NCI-H510A (cell line): Measurements from ENCODE around the gene HDAC4.

ENCODE experiments used
- DNase-seq: peaks from one replicate; lab custom pipeline; 2025; lab: John Stamatoyannopoulos, UW

HDAC4 gene

DNA sequence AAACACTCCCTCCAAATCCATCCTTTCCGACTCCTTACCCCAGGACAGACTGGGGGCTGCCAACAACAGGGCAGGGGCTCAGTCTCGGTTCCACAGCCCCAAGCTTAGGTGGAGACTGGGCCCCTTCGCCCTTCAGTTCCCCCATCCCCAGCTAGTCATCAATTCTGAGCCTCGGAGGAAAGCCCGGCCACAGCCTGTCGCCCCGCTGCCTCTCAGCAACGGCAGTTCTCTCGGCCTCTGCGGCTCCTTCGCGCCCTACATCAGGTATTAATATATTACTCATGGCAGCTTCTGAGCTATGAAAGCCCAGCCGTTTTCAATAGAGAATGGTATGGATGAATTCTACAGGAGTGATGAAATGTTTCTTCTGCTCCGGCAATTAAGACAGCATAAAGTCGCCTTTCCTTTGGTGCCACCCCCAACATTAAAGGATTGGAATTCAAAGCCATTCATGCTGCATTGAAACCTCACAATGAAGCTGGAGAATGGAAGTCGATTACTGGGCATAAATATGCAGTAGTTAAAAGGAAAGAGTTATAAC lies 2.8 kb downstream of the HDAC4 start:
- DNase-seq, result no peak

DNA sequence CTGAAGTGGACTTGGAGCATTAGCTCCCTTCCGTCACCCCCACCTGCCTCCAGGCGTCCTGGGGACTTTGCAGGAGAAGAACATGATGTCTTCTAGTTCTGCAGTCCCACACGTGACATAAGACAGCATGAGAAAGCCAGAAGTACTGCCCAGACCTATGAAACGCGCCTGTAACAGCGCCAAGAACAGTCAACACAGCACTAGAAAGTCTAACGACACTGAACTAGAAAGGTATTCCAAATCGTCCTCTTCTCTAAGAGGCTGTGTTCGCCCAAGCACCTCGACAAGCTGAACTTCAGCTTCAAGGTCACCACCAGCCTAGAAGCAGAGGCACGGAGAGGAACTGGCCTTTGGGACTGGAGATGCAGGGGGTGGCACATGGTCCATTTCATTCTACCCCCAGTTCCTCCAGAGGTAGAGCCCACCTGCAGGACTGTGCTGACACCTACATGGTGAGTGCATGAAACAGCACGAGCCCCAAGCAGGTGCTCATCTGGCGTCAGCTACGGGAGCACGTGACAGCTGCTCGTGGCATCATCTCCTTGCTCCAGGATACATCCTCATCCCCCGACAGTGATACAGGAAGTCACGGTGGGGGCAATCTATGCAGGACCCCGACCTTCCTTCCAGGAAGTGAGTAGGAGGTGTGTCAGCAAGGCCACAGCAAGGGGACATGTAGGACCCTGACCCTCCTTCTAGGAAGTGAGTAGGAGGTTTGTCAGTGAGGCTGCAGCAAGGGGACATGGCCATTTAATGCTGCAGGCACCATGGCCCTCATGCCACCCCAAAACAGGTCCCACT lies 3.7 kb downstream of the HDAC4 start:
- peak; percentile 27 for DNase-seq

DNA sequence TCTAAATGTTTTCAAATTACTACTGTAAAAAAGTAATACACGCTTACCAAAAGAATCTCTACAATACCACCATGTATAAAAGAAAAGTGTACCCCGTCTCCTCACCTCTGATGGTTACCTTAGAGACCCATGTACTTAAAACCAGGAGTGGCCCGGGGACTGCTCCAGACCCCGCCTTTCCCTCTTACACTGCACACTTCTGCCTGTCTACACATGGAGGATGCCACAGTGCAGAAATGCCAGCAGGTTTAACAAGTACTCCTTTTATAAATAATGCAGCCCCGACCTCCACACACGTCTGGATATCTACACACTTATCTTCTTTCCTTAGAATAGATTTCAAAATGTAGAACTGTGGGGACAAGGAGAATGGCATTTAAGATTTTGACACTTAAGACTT lies 5.3 kb downstream of the HDAC4 start:
- DNase-seq, result no peak

DNA sequence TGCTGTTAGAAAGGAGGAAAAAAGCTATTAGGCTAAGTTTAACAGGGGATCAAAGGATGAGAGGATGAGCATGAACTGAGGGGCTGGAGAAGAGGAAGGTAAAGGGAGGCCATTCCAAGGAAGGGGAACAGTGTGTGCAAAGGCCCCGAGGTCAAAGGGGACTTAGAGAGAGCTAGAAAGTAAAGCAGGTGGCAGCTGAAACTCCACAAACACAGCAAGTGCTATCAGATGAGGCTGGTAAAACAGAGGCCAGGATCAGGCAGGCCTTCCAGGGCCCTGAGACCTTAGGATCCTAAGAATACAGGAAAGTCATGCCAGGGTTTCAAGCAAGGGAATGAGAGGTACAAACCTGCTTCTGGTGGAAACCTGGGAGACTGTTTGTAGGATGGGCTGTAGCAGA lies 5.8 kb downstream of the HDAC4 start:
- DNase-seq, result no peak

DNA sequence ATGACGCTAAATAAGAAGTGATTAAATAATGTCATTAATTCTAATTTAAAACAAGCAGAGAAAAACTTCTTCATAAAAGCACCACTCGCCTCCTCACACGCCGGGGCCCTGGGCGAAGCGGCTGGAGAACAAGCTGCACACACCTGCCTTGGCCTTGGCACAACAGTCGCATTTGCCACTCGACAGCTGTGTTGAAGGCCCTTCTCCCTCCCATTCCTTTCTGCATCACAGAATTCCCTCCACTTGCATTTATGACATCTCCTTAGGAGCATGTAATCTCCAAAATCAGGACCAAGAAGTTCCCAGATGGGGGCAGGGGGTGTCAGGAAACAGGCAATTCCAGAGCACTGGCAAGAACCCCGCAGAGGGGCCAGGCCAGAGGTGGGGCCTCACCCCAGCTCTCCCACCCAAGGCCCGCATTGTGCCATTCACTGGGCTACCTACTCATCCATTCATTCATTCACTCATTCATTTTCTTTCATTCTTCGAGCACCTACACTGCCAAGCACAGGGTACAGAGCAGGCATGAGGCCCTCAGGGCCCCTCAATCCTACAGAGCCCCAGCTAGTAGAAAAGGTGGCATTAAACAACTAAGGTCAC lies 6.4 kb downstream of the HDAC4 start:
- DNase-seq, result peak; percentile 75

DNA sequence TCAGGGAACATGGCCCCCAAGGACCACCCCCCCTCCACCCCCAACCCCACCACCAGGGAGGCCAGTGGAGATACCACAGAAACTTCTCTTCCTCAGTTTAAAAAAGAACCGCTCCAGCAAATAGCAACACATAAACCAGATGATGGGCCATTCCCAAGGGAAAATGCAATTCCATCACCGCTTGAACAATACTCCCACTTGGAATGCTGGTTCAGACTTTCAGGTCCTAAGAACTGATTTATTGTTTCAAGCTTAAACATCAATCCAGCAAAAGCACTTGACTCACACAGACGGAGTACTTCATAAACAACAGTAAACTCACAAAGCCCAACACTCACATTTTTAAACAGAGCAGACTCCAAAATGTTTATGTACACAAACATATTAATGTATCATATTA lies 6.9 kb downstream of the HDAC4 start:
- DNase-seq, result no peak

DNA sequence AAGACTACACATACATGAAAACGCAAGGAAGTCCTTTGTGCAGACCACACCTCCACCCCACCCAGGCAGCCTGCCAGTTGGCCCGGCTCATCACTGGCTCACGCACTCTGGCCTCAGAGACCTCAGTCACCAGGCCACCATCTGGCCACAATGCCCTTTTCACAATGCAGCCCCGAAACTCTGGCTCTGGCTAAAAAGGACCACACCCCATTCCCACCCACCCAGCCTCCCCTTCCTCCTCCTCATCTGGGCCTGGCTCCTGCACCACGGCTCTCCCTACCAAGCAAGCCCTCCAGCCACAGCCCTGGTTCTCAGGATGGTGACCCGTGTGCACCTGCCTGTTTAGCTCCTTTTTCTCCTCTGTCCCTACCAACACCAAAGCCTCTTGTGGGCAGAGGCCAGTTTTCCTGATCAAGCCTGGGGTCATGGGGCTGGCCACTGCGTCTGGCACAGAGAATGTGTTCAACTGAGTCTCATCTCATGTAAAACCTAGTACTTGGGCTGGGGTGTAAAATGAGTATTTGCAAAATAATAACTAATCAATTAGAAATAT lies 7.4 kb downstream of the HDAC4 start:
- no peak for DNase-seq

DNA sequence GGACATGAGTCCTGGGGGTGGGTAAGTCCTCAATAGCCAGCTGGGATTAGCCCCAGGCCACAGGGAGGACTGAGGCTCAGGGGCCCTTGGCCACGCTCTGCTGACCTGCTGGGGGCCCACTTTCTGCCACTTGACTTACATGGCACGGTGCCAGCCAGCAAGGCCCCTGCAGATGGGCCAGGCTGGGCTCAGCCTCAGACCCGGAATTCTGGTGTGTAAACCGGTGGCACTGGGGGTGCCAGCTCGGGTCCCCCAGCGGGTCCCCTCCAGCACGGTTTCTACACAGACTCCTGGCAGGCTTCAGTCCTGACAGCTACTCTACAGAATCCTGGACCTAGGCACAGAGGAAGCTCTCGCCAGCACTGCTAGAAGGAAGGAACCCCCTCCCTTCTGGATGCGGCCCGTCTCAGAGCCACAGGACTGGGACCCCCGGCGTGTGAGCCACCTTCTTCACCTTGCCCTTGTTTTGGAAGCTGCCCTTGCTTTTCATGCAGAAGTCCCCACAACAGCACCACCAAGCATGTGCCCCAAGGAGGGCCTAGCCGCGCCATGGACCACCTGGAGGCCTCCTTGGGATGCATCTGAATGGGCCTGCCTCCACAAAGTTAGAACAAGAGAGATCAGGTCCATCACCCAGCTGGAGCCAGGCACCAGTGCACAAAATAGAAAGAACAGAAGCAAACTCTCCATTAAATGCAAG lies 8.0 kb downstream of the HDAC4 start:
- no peak for DNase-seq

DNA sequence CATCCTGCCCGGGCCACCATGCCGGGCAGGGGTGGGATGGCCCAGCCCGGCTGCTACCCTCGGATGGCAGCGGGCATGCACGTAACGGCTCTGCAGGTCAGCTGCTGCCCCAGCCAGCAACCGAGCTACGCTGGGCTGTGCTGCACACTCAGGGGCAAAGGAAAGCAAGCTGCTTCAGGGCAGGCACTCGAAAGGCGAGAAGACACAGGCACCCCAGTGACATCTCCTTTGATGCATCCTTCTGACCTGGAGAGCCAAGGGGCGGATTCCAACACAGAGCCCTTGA lies 8.8 kb downstream of the HDAC4 start:
- DNase-seq, result no peak

DNA sequence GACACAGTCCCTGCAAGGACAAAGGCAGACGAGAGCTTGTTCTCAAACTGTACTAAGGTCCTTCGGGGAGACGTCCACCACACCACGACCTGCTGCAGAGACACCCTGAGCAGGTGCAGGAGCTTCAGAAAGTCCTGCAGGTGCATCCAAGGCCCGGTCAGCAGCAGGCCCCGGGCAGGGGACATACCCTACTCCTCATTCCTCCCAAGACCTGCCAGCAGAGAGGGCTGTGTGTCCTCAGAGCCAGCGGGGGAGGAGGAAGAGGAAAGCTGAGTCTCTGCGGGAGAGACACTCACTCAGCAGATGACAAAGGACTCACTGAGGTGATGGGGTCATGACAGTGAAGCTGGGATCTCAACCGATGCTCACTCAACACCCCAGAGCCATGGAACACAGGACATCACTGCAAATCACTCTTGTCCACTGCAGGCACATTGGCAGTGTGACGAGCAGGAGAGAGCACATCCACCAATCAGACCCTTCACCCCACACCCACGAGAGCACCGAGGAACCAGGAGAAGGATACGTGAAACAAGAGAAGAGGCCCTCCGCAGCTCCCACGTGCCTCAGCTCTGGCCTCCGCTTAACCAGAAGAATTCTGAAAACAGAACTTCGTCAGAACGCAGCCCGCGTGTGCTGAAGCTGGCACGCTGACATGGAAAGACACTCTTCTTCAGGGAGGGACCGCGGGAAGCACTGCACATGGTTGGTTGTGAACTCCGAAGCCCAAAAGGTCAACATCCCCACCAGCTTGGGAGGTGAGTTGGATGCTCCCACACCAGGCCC lies 9.3 kb downstream of the HDAC4 start:
- DNase-seq, result no peak

DNA sequence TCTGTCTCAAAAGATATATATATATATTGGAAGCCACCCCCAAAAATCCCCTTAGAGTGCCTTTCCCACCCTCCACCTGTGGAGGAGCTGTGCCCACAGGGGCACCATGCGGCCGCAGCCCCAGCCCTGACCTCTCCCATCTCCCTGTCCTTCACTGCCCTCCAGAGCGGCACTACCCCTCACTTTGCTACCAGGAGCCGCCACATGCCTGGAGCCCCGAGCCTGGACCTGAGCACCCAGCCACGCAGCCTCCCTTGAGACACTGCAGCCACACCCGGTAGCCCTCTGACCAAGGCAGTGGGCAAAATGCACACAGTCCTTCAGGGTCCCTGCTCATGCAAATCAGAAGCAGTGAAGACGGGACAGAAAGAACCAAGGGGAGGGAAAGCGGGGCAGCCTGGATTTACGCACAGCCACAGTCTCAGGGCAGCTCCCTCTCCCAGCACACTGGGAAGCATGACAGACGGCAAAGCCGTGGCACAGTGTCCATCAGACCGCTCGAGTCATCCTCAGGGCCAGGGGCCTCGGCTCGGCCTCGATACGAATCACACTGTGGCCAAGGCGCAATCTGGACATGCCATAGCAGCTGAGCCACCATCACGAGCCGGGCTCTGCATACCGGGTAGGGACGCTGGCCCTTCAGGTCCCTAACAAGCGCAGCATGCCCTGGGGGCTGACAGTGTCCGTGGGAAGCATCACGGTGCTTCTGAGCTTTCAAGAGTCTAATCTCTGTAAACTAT lies 10.1 kb downstream of the HDAC4 start:
- no peak for DNase-seq

DNA sequence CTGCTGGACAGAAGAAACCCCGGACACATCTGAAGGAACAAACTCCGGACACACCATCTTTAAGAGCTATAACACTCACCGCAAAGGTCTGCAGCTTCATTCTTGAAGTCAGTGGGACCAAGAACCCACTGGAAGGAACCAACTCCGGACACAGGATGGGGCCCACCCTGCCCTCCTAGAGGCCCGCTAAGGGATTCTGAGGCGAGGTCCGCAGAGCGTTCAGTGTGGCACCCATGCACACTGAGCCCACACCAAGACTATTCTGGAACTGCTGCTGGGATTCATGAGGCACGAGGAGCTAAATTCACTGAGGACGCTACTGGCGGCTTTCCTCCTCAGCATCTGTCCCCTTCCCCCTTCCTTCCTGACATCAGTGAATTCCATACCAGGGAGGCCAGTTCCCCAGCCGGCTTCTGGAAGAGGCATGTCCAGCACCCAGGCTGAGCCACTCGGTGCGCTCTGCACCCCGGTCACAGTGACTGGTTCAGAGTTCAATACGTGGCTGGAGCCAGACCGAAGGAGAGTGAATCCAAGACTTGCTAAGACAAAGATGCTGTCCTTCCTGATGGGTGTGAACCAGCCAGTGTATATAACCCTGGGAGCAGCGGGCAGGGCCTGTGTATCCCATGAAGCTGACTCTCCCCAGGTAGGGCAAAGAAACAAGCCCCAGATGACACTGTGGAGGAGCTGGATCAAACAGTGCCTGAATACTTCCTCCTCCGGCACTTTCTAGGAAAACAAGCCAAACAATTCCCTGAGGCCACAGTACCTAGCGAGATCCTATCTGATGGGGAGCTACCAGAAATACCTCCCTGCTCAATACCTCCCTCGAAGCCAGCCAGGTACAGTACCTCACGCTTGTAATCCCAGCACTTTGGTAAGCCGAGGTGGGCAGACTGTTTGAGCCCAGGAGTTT lies 11.1 kb downstream of the HDAC4 start:
- DNase-seq, result no peak

DNA sequence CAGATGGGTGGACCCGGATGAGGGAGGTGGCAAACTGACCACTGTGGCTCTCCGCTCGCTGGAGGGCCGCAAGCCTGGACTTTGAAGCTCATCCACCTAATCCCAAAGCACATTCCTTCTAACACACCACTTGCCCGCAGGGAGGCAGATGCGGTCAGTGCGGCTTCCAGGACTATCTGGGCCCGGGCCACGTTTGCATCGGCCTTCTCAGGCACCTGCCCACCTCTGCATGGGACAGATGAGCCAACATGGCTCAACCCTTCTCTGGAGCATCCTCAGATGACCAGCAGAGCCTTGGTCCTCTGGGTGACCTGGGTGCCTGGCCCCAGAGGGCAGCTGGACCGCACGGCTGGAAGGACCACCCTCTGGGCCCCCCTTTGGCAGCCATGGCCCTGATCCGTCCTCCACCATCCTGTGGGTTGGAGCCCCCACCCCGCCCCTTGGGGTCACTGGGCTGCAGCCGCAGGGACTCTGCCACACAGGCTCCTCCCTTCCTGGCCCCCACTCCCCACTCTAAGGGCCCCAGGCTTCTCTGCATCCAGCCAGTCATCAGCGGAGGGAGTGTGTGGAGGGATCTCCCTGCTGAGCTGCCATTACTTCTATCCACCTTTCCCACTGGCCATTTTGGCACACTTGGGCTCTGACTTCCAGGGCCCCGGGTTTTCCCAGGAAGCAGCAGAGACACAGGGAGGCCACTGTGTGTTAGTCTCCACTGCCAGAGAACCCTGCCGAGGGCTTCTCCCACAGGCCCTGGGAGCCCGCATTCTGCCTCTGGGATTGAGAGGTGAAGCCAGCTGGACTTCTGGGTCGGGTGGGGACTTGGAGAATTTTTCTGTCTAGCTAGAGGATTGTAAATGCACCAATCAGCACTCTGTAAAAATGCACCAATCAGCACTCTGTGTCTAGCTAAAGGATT lies 12.3 kb downstream of the HDAC4 start:
- DNase-seq, result no peak

DNA sequence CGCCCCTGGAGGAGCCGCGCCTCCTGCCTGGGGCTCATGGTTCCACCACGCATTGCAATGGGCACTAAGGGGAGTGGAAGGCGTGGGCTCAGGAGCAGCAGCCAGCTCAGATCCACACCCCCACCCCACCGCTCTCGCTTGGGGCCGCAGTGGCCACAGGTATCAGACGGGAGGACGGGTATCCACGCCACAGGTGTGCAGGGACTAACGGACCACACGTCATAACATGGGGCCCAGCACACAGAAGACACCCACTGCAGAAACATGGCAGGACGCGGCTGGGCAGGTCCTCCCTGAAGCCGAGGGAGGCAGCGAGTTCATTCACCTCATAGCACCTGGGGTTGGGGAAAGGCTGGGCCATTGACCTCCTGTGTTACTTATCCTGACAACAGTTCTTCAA lies 13.0 kb downstream of the HDAC4 start:
- no peak for DNase-seq

DNA sequence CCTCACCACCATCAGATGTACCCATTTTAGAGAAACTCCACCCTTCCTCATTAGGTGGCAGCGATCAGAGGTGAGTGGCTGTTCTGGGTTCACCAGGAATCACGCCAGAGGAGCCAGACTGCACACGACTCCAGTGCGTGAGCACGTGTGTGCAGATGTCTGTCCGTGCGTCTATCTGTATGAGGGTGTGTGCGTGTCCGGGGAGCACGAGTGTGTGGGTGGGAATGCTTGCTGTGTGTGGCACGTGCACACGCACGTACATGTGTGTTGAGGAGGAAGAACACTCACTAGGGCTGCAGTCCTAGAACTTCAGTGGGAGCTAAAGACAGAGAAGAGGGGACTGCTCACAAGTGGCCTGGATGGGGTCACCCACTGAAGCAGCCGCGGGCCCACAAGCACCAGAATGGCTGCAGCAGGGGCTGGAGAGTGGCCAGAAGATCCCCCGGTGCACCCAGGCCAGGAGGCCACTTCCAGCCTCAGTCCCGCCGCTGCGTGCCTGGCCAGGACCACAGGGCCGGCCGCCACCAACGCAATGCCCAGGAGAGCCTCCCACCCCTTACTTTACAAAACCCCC lies 13.9 kb downstream of the HDAC4 start:
- no peak for DNase-seq

DNA sequence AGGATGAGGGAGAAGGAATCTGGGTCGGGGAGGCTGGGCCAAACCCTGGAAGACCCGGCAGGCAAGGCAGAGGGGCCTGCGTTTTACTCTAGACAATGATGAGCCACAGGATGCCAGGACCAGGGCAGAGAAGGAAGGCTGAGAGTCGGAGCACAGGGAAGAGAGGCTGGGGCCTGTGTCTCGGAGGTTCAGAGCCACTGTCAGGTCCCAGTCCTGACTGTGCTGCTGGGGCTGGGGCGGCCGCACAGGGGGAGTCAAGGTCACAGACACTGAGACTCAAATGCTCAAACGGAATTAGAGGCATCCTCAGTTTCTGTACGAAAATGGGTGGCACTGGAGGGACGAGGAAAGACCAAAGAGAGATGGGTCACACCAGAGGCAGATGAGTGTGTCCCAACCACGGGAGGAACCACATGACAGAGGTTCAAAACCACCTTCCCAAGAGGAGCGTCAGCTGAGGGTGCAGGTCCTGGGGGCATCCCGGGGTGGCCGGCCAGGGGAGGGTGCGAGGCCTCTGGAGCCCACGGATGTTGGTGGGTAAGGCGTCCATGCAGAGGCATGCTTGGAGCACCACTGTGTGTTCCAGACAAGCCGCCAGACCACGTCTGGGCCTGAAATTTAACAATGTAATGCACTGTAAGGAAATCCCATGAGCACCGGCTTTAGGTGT lies 14.7 kb downstream of the HDAC4 start:
- no peak for DNase-seq

DNA sequence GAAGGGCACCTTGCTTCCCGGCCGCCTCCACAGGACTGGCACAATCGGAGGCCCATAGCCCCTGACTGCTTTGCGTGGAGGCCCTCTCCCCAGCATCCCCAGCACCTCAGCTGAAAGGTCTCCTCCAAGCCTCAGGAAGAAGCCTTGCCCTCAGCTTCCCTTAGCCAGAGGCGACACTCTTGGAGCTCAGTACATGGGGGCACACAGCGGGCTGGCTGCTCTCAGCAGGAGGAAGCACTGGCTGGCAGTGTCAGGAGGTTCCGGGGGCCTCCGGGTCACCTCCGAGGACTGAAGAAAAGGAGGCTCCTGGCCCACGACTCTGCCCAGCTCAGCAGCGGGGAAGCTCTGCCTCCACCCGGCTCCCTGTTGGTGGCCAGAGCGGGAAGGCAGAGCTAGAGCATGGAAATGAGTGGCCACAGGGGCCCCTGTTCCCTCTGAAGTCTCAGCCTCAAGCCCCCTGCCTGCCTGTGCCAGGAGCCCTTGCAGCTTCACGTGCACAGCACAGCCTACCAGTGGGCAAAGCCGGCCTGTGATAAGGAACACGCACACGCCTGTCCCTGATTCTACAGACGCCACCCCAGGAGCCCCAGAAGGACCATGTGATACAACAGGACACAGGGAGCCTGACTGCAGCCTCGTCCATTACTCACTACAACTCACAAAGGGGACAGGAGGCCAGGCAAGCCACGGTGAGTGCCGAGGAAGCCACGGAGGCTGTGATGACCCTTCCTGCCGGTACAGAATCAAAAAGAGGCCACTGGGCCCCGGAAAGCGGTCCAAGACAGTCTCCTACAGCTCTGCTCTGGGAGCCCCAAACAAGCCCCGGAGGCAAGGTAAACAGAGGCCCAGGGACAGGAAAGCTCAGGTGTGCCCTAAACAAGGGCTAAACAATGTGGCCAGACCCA lies 15.5 kb downstream of the HDAC4 start:
- DNase-seq, result no peak
